ENCODE data around the gene SEC22C.

SEC22C gene

DNA sequence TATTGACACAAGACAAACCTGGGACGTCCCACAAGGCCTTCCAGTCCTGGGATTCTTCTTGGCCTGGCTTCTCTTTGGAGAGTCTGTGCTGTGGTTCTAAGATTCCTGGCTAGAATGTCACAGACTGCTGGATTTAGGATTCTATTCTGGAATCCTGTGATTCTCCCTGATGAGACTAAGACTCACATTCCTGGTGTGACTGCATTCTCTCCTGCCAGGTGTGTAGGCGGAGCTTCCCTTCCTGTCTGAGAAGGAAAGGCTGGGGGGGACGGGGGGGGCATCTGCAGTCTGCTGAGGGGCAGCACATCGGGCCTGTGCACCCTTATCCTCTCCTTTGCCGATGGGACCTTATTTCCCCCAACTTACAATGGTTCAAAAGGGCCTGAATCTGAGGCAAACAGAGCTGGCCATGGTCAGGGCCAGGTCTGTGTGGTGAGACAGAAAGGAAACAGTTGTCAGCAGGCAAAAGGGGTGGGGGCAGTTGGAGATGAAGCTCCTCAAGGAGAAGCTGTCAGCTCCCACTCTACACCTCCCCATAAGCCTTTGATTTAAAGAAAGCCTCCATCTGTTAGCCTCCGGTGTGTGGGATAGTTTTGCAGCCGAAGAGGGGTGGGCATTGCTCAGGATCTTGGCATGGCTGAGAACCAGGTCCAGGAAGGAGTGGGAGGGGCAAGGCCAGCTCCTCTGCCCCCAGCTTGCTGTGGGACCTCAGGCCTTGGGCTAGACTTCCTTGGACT is 48.4 kb downstream of the SEC22C start:
- FAIRE-seq, result no peak

DNA sequence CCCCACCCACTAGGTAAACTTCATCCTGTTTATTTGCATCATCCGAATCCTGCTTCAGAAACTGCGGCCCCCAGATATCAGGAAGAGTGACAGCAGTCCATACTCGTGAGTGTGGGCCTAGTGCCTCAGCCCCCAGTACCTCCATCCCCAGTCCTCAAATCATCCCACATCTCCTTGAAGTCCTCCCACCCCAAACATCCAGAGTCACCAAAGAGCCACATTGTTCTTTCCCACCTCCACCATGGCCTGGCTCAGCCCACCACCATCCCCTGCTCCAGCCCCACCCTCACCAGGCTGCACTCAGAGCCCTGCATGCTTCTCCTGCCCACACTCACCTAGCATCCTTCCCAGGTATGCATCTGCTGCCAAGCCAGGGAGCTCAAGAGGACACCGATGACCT is 49.5 kb downstream of the SEC22C start:
- FAIRE-seq, result no peak

DNA sequence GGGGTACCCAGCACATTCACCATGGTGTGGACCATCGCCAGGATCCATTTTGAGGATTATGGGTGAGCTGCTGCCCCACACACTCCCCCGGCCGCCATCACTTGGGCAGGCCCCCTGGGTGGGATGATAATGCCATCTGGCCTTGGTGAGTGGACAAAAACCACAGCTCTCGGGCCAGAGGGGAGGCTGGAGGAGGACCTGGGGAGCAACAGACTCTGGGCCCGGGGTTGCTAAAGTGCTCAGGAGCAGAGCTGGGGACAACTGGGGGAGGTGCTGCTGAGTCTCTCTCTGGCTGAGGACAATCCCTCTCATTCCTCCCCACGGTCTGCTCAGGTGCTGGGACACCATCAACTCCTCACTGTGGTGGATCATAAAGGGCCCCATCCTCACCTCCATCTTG is 50.3 kb downstream of the SEC22C start:
- no peak for FAIRE-seq

DNA sequence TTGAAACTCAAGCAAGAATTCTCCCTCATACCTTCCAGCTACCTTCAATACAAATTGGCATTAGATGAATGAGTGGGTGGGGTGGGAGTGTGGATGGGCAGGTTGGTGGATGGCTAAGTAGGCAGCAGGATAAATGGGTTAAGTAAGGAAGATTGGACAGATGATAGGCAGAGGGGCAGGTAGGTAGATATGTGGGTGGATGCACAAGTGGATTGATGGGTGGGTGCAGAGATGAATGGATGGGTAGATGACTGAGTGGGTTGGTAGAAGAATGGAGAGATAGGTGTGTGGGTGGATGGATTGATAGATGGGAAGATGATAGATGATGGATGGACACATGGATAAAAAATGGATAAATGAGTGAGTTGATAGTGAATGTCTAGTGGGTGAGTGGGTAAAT is 51.7 kb downstream of the SEC22C start:
- FAIRE-seq, result no peak

DNA sequence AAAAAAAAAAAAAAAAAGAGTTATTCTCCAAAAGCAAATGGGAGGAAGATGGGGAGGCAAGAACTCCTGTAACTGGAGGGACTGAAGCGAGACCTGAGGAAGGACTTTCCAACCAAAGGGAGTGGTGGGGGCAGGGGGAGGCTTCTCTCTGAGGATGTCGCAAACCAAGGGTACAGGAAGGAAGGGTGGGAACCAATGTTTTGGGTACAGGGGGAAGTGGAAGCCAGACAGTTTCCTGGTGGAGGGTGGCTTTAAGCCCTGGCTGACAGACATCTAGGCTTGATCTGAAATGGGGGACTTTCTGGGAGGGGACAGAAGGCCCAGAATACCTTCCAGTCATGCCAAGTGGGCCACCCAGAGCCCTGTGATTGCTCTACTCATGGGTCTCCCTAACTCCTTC is 52.3 kb downstream of the SEC22C start:
- FAIRE-seq, result no peak

DNA sequence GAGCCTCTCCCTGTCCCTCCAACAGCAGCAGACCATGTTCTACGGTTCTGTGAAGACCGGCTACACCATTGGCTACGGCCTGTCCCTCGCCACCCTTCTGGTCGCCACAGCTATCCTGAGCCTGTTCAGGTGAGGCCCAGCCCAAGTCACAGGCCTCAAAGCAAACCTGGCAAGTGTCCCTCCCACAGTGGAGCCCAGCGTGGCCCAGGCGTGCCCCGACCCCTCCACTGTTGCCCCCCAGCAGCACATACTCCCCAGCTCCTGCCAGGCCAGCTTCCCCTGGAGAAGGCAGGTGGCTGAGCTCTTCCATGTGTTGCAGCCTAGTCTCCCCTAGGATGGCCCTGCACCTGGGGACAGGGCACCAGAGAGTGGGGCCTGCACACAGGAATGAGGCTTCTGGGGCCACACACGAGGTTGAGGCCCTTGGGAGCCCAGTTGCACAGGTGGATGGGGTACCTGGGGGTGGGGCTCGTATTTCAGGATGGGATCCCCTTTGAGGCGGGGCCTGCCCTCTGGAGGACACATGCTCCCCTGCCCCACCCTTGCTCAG is 54.3 kb downstream of the SEC22C start:
- no peak for FAIRE-seq

DNA sequence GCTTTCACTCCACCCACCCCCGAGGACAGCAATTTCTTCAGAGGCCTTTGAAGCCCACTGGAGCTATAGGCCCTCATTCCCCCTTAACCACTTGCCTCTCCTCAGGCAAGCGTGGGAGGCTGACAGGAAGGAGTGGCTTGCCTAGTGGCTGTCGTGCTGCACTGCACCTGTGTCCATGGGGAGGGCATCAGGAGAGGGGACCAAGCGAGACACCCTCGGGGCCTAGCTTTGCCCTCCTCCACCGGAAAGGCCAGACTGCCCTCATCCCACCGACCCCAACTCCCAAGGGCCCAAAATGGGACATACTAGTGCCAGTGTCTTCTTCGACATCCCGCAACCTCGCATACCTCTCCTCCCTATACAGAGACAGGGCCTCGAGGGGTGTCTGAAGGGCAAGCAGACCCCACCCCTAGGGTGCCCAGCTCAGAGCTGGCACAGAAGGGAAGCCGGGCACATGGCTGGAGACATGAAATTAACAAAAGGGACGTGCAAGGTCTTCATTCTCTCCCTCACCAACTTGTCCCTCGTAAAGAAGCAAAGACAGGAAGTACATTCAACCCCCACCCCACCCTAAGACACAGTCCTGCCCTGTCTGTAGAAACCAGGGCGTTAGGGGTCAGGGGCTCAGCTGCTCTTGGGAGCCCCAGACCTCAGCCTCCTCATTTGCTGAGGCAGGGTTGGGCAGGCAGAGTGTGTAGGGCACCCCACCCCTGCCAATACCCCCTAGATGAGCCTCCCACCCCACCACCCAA is 55.0 kb downstream of the SEC22C start:
- no peak for FAIRE-seq

DNA sequence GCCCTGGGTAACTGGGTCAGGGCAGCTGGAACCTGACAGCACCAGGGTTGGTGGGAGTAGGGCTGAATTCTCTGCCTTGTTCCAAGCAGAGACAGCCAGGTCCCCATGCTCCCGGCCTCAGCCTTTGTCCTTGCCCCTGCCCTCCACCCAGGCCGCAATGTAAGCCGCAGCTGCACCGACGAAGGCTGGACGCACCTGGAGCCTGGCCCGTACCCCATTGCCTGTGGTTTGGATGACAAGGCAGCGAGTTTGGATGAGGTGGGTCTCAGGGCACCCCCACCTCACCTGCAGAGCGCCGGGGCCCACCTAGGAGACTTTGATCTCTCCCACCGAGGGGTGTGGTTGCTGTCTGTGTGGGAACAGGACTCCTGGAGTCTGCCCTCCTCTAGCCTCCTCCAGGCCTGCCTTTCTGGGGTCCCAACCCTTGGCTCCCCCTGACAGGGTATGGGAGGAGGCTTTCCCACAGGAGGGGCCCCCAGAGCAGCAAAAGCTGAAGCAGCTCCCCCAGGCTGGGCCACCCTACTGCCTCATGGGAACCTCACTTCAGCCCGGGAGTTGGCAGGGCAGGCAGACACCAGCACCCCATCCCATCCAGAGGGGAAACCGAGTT is 55.9 kb downstream of the SEC22C start:
- no peak for FAIRE-seq

DNA sequence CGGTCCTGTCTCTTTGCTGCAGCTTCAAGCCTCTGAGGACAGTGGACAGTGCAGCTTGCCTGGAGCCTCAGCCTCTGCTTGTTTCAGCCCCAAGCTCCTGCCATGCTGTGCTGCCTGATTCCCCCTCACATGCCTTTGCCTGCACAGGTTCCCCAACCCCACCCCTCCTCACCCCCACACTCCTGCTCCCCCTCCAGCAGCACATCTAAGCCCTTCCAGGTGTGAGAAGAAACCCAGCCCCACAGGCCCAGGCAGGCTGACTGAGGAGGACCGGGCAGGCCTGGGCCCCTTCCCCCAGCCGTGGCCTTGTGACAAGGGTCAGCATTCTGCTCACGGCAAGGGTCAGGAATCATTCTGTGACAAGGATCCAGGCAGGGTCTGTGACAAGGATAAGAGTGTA is 56.6 kb downstream of the SEC22C start:
- no peak for FAIRE-seq

DNA sequence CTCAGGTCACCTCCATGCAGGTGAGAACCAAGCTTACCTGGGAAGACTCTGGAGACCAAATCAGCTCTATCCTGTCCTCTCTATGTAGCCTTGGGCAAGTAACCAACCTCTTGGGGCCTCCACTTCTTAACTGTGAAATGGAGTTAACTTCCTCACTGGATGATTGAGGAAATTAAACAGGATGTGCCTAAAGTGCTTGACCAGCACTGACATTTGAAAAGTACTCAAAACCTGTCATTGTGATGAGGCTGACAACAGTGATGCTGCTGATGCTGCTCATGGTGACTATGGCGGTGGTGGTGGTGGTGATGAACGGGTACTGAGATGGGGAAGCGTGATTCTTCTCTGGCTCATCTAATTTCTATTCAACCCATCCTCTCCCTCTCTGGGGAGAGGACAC is 57.0 kb downstream of the SEC22C start:
- no peak for FAIRE-seq

DNA sequence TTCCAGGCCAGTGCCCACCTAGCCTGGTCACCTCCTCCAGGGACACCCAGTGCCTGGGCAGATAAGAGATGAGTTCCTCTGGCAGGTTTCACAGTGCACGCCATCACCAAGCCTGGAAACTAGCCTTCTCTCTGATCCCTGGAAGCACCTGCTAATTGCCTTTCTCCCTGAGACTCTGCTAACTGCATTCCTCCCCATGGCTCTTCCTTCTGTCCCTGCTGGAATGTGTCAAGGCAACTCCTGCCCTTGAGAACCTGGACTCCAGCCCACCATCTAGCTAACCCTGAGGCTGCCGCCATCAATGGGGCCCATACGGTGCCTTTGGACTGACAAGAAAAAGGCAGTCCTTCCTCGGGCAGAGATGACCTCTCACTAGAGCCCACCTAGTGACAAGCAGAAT is 60.9 kb downstream of the SEC22C start:
- FAIRE-seq, result no peak

DNA sequence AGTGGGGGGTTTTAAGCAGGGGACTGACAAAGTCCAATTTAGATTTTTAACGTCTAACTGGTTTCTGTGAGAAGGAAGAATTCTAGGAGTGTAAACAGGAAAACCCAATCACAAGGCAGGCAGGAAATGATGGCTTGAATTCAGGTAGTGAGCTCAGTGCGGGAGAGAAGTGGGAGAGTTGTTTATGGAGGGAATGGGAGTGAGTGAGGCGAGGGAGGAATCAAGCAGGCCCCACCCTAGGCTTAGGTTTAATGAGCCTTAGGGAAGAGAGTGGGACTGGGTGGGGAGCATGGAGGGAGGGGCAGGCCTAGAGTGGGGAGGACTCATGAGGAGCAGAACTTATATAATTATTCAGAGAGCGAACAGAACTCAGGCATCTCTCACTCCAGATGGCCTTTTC is 61.4 kb downstream of the SEC22C start:
- FAIRE-seq, result no peak

DNA sequence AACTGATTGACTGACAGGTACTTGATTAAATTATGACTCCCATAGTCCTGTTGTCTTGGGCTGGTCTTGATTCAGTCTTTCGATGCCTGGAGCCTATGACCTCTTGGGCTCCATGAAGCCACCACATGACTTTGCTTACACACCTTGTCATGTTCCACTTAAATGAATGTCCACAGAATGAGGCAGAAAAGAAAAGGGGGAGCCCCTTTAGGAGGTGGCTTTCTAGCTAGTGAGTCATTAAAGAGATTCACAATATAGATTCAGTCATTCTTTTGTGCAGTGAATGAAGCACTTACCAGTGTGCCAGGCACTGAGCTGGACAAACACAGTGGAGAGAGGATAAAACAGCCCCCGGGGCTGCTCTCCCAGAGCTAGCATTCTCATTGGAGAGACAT is 62.2 kb downstream of the SEC22C start:
- no peak for FAIRE-seq

DNA sequence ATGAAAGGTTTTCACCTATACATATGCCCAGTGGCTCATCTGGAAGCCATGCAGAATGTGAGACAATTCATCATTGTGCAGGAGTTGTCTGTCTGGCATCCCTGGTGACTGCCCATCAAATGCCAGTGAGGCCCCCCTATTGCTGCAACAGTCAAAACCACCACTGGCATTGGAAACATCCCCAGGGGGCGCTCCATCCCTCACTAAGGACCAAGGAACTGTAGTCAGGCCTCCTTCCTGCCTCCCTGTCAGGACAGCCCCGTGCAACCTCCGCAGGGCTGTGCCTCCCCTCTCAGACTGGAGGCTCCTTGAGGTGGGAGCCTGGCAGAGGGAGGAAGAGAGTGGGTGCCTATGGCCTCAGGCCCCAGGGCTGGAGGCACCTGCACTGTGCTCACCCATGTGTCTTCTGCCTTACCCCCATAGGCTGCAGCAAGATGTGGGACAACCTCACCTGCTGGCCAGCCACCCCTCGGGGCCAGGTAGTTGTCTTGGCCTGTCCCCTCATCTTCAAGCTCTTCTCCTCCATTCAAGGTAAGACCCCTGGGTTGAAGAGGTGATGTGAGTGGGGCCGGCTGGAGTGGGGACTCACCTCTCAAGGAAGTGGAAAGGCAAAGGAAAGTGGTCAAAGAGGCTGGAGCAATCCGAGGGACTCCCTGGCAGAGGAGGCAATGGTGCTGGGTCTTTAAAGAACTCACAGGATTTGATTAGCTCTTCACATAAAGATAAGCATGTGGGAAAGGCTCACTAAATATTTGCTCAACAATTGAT is 62.8 kb downstream of the SEC22C start:
- FAIRE-seq, result no peak

DNA sequence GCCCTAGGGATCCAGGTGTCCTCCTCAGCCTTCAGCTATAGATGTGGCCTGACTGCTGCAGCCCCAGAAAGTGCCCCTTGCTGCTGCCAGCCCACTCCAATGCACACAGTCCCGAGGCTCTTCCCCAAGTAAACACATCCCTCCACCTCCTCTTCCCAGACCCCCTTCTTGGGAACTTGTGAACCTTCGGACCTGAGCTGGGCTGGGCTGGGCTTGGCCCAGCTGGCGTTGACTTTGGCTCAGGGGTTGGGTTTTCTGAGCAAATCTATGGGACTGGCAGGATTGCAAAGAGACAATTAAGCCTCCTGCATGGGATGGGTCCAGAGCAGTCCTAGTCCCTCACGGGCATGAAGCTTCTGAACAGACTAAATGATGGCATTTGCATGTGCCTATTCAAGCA is 64.7 kb downstream of the SEC22C start:
- FAIRE-seq, result no peak

DNA sequence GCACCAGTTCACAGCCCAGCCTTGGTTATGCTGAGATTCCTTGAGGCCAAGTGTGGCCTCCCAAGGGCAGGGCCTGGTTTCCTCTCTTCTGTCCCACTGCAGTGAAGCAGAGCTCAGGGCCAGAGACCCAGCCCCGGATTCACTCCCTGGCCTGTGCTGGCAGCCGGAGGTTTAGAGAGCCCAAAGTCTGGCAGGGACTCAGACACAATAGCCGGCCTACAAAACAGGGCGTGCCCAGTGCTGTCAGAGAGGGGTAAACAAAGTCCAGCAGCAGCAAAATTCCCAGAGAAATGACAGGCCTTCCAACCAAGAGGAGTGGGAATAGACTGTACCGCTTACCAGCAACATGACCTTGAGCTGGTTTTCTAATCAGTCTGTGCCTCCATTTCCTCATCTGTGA is 65.3 kb downstream of the SEC22C start:
- FAIRE-seq, result no peak

DNA sequence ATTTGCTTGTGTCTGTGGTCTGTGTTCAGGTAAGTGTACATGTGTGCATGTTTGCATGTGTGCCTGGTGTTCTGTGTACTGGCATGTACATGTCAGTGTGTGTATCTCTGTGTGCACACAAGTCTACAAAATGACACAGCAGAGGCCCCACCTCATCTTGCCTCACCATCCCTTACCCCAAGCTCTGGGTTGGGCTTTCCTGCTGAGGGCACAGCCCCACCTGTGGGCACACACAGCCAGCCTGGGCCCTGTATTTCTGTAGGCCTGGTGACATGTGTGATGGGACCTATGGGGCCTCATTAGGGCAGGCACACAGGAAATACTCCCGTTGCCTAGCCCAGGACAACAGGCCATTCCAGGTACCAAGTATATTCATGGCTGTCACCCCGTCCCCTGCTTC is 65.8 kb downstream of the SEC22C start:
- no peak for FAIRE-seq

DNA sequence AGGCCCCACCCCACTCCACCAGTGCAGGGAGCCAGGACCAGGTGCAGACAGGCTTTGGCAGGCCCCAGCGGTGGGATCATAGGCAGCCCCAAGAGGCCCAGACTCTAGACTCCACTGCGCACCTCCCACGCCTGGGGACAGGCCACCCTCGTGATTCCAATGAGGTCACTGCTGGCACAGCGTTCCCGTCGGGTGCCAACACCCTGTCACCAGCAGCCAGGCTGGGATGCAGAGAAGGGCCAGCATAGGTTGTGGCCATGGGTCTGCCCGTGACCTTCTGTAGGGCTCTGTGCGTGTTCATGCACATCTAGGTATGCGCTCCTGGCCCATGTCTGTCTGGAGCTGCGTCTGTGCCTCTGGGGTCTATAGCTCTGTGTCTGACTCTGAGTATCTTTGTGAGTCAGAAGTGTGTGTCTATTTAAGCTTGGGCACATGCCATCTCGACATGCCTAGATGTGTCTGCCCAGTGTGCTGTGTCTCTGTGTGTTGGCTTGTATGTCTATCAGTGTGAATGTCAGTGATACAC is 66.3 kb downstream of the SEC22C start:
- FAIRE-seq, result no peak

DNA sequence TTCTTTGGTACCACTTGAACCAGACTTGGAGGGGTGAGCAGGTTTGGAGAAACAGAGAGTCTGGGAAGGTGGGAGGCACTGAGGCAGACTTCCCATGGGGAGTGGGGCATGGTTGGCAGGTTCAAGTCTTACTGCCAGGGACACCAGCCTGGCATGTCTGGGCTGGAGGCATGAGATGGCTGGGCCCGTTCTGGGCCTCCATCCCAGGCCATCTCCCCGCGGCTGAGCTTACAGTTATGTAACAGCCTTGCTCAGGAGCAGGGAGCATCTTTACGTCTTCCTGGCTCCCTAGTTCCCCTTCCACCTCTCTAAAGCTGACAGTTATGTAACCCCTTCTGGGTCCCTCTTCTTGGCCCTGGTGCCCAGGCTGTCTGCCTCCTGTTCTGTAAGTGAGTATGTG is 66.9 kb downstream of the SEC22C start:
- FAIRE-seq, result no peak

DNA sequence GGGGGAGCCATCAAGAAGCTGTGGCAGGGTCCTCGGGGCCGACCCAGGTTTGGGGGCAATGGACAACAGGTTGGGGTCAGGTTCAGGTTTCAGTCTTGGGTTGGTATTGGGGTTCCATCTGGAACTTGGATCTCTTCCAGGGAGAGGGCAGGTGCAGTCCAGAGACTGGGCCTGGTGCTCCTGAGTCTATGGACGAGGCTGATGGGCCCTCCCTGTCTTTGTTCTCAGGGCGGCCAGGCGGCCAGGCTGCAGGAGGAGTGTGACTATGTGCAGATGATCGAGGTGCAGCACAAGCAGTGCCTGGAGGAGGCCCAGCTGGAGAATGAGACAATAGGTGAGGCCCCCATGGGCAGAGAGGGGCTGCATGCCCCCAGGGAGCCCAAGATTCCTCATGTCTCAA is 68.2 kb downstream of the SEC22C start:
- no peak for FAIRE-seq

DNA sequence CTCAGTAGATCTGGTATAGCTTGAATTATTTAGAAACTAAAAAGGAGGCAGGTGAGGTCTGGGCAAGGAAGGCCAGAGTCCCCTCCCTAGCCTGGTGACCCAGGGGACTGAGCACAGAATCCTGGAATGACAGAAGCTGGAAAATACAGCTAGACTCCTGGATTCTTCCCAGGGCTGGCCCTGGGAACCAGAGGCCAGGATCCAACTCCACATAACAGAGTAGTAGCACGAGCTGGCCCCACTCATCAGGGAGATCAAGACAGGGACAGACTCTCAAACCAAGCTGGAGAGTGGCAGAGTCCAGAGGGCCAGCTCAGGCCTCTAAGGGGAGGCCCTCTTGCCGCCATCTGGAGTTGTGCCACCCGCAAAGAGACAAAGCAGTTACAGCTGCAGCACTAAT is 68.6 kb downstream of the SEC22C start:
- FAIRE-seq, result no peak

DNA sequence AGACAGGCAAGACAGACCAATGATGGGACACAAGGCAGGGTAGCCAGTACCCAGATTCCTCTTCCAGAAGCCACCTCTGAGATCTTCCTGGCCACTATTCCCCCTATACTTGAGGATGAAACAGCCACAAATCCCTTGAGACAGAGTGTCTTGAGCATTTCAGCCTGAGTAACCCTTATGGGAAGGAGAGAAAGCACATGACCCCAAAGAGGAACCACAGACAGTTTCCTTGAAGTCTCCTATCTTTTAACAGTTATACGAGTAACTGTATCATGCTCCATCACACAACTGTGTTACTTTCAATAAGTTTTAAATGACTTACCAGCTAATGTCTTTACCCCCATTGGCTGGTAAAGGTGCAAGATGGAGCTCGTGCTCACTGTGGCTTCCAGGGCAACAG is 70.0 kb downstream of the SEC22C start:
- FAIRE-seq, result no peak

DNA sequence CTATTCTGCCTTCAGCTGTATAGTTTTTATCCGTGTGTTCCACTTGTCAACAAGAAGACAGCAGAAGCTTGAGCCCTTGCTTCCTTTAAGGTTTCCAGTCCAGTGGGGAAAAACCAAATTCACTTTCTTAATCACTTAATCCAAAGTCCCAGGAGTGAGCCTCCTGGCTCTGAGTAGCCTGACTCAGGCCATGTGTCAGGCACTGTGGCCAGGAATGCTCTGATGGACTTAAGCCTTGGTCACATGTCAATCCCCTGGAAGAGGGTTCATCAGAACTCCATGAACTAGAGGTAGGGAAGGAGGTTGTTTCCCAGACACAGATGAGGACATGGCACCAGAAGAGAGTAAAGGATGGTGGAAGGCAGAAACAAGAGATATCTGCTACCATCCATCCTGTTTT is 70.6 kb downstream of the SEC22C start:
- no peak for FAIRE-seq

Measured in endometrium (tissue), 2 donors.